Trophoblast cell (in vitro differentiated cells and primary cell): ENCODE results near the gene PATE2.

Source experiments
- DNase-seq, 2 donors: peaks; one replicate each; pipeline ENCODE4 v3.0.0-alpha.2; 2016
- H2AFZ ChIP-seq: 2 replicates; pipeline ENCODE4 v1.6.1; 2013; ENCODE audit warnings: low read length, moderate library complexity, mild to moderate bottlenecking; ENCODE audit not compliant: insufficient read depth, poor library complexity
- H2AK5ac ChIP-seq: 2 replicates; pipeline ENCODE4 v1.6.1; 2013; ENCODE audit warnings: mild to moderate bottlenecking, low read length
- H2BK120ac ChIP-seq: 2 replicates; pipeline ENCODE4 v1.6.1; 2013; ENCODE audit warnings: low read length, mild to moderate bottlenecking, moderate library complexity; ENCODE audit not compliant: insufficient read depth, poor library complexity
- H2BK12ac ChIP-seq: 2 replicates; pipeline ENCODE4 v1.6.1; 2013; ENCODE audit warnings: mild to moderate bottlenecking, low read length, moderate library complexity
- H2BK5ac ChIP-seq: 2 replicates; pipeline ENCODE4 v1.6.1; 2013; ENCODE audit warnings: low read length, low read depth, moderate library complexity, mild to moderate bottlenecking; ENCODE audit not compliant: poor library complexity
- H3K14ac ChIP-seq: 2 replicates; pipeline ENCODE4 v1.6.1; 2013; ENCODE audit warnings: mild to moderate bottlenecking, low read length
- H3K18ac ChIP-seq: 2 replicates; pipeline ENCODE4 v1.6.1; 2013; ENCODE audit warnings: mild to moderate bottlenecking, low read length
- H3K23ac ChIP-seq: 2 replicates; pipeline ENCODE4 v1.6.1; 2013; ENCODE audit warnings: low read length
- H3K27ac ChIP-seq: 2 replicates; pipeline ENCODE4 v1.5.1; 2013; ENCODE audit warnings: low read depth, mild to moderate bottlenecking, inconsistent platforms, low read length, moderate library complexity
- H3K27me3 ChIP-seq: 2 replicates; pipeline ENCODE4 v1.6.1; 2013; ENCODE audit warnings: inconsistent platforms, mild to moderate bottlenecking, low read length, moderate library complexity; ENCODE audit not compliant: insufficient read depth
- H3K36me3 ChIP-seq, 2 experiments: 1 replicate in 1 of 2; 2 replicates in 1 of 2; pipeline ENCODE4 v1.6.1; 2013; ENCODE audit warnings: low read length in 2 of 2, mild to moderate bottlenecking in 2 of 2, moderate library complexity in 1 of 2; ENCODE audit not compliant: insufficient read depth in 2 of 2, control insufficient read depth in 1 of 2
- H3K4ac ChIP-seq: 2 replicates; pipeline ENCODE4 v1.6.1; 2013; ENCODE audit warnings: low read depth, mild to moderate bottlenecking, low read length, moderate library complexity
- H3K4me1 ChIP-seq, 2 experiments: 1 replicate in 1 of 2; 2 replicates in 1 of 2; pipeline ENCODE4 v1.6.1; 2013; ENCODE audit warnings: low read length in 2 of 2, mild to moderate bottlenecking in 2 of 2, moderate library complexity in 1 of 2; ENCODE audit not compliant: insufficient read depth in 2 of 2, control insufficient read depth in 1 of 2
- H3K4me2 ChIP-seq: 2 replicates; pipeline ENCODE4 v1.6.1; 2013; ENCODE audit warnings: inconsistent platforms, mild to moderate bottlenecking, low read length, moderate library complexity
- H3K4me3 ChIP-seq: 2 replicates; pipeline ENCODE4 v1.5.1; 2013; ENCODE audit warnings: mild to moderate bottlenecking, low read depth, low read length, inconsistent platforms
- H3K79me1 ChIP-seq: one replicate; pipeline ENCODE4 v1.6.1; 2013; ENCODE audit warnings: low read length
- H3K79me2 ChIP-seq: 2 replicates; pipeline ENCODE4 v1.6.1; 2013; ENCODE audit warnings: low read length, mild to moderate bottlenecking; ENCODE audit not compliant: control insufficient read depth, insufficient read depth, poor library complexity
- H3K9ac ChIP-seq: 2 replicates; pipeline ENCODE4 v1.6.1; 2013; ENCODE audit warnings: mild to moderate bottlenecking, low read length
- H3K9me3 ChIP-seq: 2 replicates; pipeline ENCODE4 v1.6.1; 2013; ENCODE audit warnings: low read depth, mild to moderate bottlenecking, control low read depth, inconsistent platforms, low read length; ENCODE audit not compliant: insufficient read depth
- H4K12ac ChIP-seq: 2 replicates; pipeline ENCODE4 v1.6.1; 2013; ENCODE audit warnings: low read depth, mild to moderate bottlenecking, low read length, moderate library complexity
- H4K8ac ChIP-seq: 2 replicates; pipeline ENCODE4 v1.6.1; 2013; ENCODE audit warnings: low read depth, mild to moderate bottlenecking, low read length, moderate library complexity
- H4K91ac ChIP-seq: one replicate; pipeline ENCODE4 v1.6.1; 2013; ENCODE audit warnings: low read depth, mild to moderate bottlenecking, low read length, moderate library complexity
- WGBS: extraction: QIAGEN DNeasy Blood & Tissue Kit; methylation state at CpG from one replicate; pipeline ENCODE4 v1.1.7; 2013; ENCODE audit warnings: missing lambda C conversion rate; ENCODE audit not compliant: insufficient read length, insufficient coverage; ENCODE audit errors: extremely low coverage; 5-methylcytosine and 5-hydroxymethylcytosine counted together

PATE2 gene

GRCh38 chr11:125756050-125756449 lies 22.6 kb downstream of the PATE2 start:
- Histone ChIP-seq H3K23ac (no peak overlapping the region), H4K12ac (no peak overlapping the region), H4K91ac (no peak overlapping the region), H2AFZ (no peak overlapping the region), H3K27ac (no peak overlapping the region), H3K4me1 (no peaks in the 10 kb centered on the region), H2AK5ac (no peak overlapping the region), H3K27me3 (no peaks in the 10 kb centered on the region), H4K8ac (no peak overlapping the region), H3K4me3 (no peak overlapping the region), H3K4ac (no peak overlapping the region), H2BK5ac (no peak overlapping the region), H3K9me3 (no peaks in the 10 kb centered on the region), H3K9ac (no peak overlapping the region), H3K79me1 (no peaks in the 10 kb centered on the region), H3K14ac (no peak overlapping the region), H3K36me3 (no peaks in the 10 kb centered on the region), H3K79me2 (no peaks in the 10 kb centered on the region), H3K4me2 (no peak overlapping the region), H2BK120ac (no peak overlapping the region), H2BK12ac (no peak overlapping the region), H3K18ac (no peak overlapping the region)
- no CpG with 5 or more reads among the region's 7 CpGs for WGBS
- no peak for DNase-seq

GRCh38 chr11:125750629-125751028 lies 28.0 kb downstream of the PATE2 start:
- no peak overlapping the region for H3K18ac ChIP-seq

GRCh38 chr11:125745979-125746378 lies 32.6 kb downstream of the PATE2 start, which contains the start of gene PATE1:
TSS of gene PATE1 (plus strand) at chr11:125746279. CDS start at chr11:125746305, 26 bp downstream.
- Histone ChIP-seq H3K9ac (no peak within 1 kb of the TSS), H3K27ac (no peak within 1 kb of the TSS), H4K91ac (no peak within 1 kb of the TSS), H3K4me2 (no peak within 1 kb of the TSS), H2BK12ac (no peak within 1 kb of the TSS), H2BK5ac (no peak within 1 kb of the TSS), H4K12ac (no peak within 1 kb of the TSS), H3K79me2 (no peaks in the 10 kb centered on the region), H3K23ac (no peak within 1 kb of the TSS), H3K4ac (no peak within 1 kb of the TSS), H2AFZ (no peak within 1 kb of the TSS), H3K9me3 (no peaks in the 10 kb centered on the region), H3K4me3 (no peak within 1 kb of the TSS), H3K14ac (no peak within 1 kb of the TSS), H2AK5ac (no peak within 1 kb of the TSS), H2BK120ac (no peak within 1 kb of the TSS), H4K8ac (no peak within 1 kb of the TSS), H3K79me1 (no peaks in the 10 kb centered on the region), H3K18ac (no peak within 1 kb of the TSS), H3K4me1 (no peaks in the 10 kb centered on the region), H3K27me3 (no peaks in the 10 kb centered on the region), H3K36me3 (no peaks in the 10 kb centered on the region)
- WGBS, result no CpG with 5 or more reads among the region's 3 CpGs
- no peak for DNase-seq

More at GRCh38 chr11:125750629-125751028, 28.0 kb downstream of the PATE2 start:
- no peak overlapping the region for H3K4me2 ChIP-seq
- WGBS, result no CpG with 5 or more reads among the region's 2 CpGs
- no peak for DNase-seq
- H3K79me1 ChIP-seq, result no peaks in the 10 kb centered on the region
- H3K4me3 ChIP-seq, result no peak overlapping the region
- H3K79me2 ChIP-seq, result no peaks in the 10 kb centered on the region
- H3K9ac ChIP-seq, result no peak overlapping the region
- no peak overlapping the region for H2BK12ac ChIP-seq
- H4K8ac ChIP-seq, result no peak overlapping the region
- H2BK5ac ChIP-seq, result no peak overlapping the region
- H3K4me1 ChIP-seq, result no peaks in the 10 kb centered on the region
- no peak overlapping the region for H2BK120ac ChIP-seq
- H3K27me3 ChIP-seq, result no peaks in the 10 kb centered on the region
- H4K91ac ChIP-seq, result no peak overlapping the region
- no peak overlapping the region for H3K23ac ChIP-seq
- no peak overlapping the region for H3K4ac ChIP-seq
- H4K12ac ChIP-seq, result no peak overlapping the region
- H2AK5ac ChIP-seq, result no peak overlapping the region
- H3K14ac ChIP-seq, result no peak overlapping the region
- H2AFZ ChIP-seq, result no peak overlapping the region
- no peak overlapping the region for H3K27ac ChIP-seq
- H3K36me3 ChIP-seq, result no peaks in the 10 kb centered on the region
- no peaks in the 10 kb centered on the region for H3K9me3 ChIP-seq

- H4K12ac ChIP-seq, result peak overlapping the region; percentile 30
- no CpG with 5 or more reads among the region's 1 CpG for WGBS
- no peaks in the 10 kb centered on the region for H3K27me3 ChIP-seq
- H3K4me3 ChIP-seq, result no peak overlapping the region
- H4K91ac ChIP-seq, result no peak overlapping the region
- H4K8ac ChIP-seq, result no peak overlapping the region
- peak; percentile 54 to 69 for DNase-seq
- H3K79me1 ChIP-seq, result no peaks in the 10 kb centered on the region
- H3K14ac ChIP-seq, result no peak overlapping the region
- H2AK5ac ChIP-seq, result no peak overlapping the region
- no peaks in the 10 kb centered on the region for H3K36me3 ChIP-seq
- H3K18ac ChIP-seq, result no peak overlapping the region
- H2BK12ac ChIP-seq, result no peak overlapping the region
- H3K4me1 ChIP-seq, result no peaks in the 10 kb centered on the region
- H2AFZ ChIP-seq, result no peak overlapping the region
- H3K23ac ChIP-seq, result no peak overlapping the region
- no peaks in the 10 kb centered on the region for H3K79me2 ChIP-seq
- no peak overlapping the region for H3K27ac ChIP-seq
- H2BK120ac ChIP-seq, result no peak overlapping the region
- no peak overlapping the region for H2BK5ac ChIP-seq
- no peak overlapping the region for H3K9ac ChIP-seq
- H3K9me3 ChIP-seq, result no peaks in the 10 kb centered on the region
- H3K4ac ChIP-seq, result no peak overlapping the region
- H3K4me2 ChIP-seq, result no peak overlapping the region
Observed at GRCh38 chr11:125743681-125744080, 34.9 kb downstream of the PATE2 start.
